Measurements from ENCODE around the gene MRPL46.

Gene MRPL46

GRCh38 chr15:88431441-88431840 lies 35.7 kb downstream of the MRPL46 start:
- FAIRE-seq (no peak), DNase-seq (ENCODE audit: insufficient read length, low spot score) (no peak)
- TF ChIP-seq POU2F2 (IDR thresholded peaks at IDR 0.05; ENCODE audit: low read depth, low read length) (no peak), TAF1 (IDR thresholded peaks at IDR 0.05; ENCODE audit: low read depth, low read length) (no peak), SPI1 (IDR thresholded peaks at IDR 0.05; ENCODE audit: low read depth, low read length) (no peak), PAX5 (IDR thresholded peaks at IDR 0.05; ENCODE audit: insufficient read depth, low read length, severe bottlenecking) (no peak), POLR2AphosphoS5 (IDR thresholded peaks at IDR 0.05; ENCODE audit: low read depth, low read length) (no peak), POLR2A (IDR thresholded peaks at IDR 0.05; ENCODE audit: low read depth, low read length) (no peak)

- FAIRE-seq (no peak), DNase-seq (ENCODE audit: insufficient read length, low spot score) (no peak)
- TF ChIP-seq SPI1 (IDR thresholded peaks at IDR 0.05; ENCODE audit: low read depth, low read length) (no peak), POU2F2 (IDR thresholded peaks at IDR 0.05; ENCODE audit: low read depth, low read length) (no peak)
Observed at GRCh38 chr15:88430051-88430450, 37.1 kb downstream of the MRPL46 start.

GRCh38 chr15:88428805-88429605 lies 38.2 kb downstream of the MRPL46 start:
- TF ChIP-seq POLR2A (IDR thresholded peaks at IDR 0.05; ENCODE audit: low read depth, low read length) (no peak), PAX5 (IDR thresholded peaks at IDR 0.05; ENCODE audit: insufficient read depth, low read length, severe bottlenecking) (no peak), POLR2AphosphoS5 (IDR thresholded peaks at IDR 0.05; ENCODE audit: low read depth, low read length) (no peak), TAF1 (IDR thresholded peaks at IDR 0.05; ENCODE audit: low read depth, low read length) (no peak), POU2F2 (IDR thresholded peaks at IDR 0.05; ENCODE audit: low read depth, low read length) (no peak), SPI1 (IDR thresholded peaks at IDR 0.05; ENCODE audit: low read depth, low read length) (no peak)
- DNase-seq (ENCODE audit: insufficient read length, low spot score) (no peak), FAIRE-seq (no peak)

- no peak for DNase-seq (ENCODE audit: insufficient read length, low spot score)
- TF ChIP-seq SPI1 (IDR thresholded peaks at IDR 0.05; ENCODE audit: low read depth, low read length) (no peak), POLR2A (IDR thresholded peaks at IDR 0.05; ENCODE audit: low read depth, low read length) (no peak), TAF1 (IDR thresholded peaks at IDR 0.05; ENCODE audit: low read depth, low read length) (no peak), POU2F2 (IDR thresholded peaks at IDR 0.05; ENCODE audit: low read depth, low read length) (no peak), POLR2AphosphoS5 (IDR thresholded peaks at IDR 0.05; ENCODE audit: low read depth, low read length) (no peak), PAX5 (IDR thresholded peaks at IDR 0.05; ENCODE audit: insufficient read depth, low read length, severe bottlenecking) (no peak)
- FAIRE-seq: no peak
Observed at GRCh38 chr15:88428053-88428452, 39.1 kb downstream of the MRPL46 start.

- DNase-seq (ENCODE audit: insufficient read length, low spot score) (no peak), FAIRE-seq (no peak)
- TF ChIP-seq TAF1 (IDR thresholded peaks at IDR 0.05; ENCODE audit: low read depth, low read length) (no peak), POLR2AphosphoS5 (IDR thresholded peaks at IDR 0.05; ENCODE audit: low read depth, low read length) (no peak), PAX5 (IDR thresholded peaks at IDR 0.05; ENCODE audit: insufficient read depth, low read length, severe bottlenecking) (no peak), POU2F2 (IDR thresholded peaks at IDR 0.05; ENCODE audit: low read depth, low read length) (no peak), POLR2A (IDR thresholded peaks at IDR 0.05; ENCODE audit: low read depth, low read length) (no peak), SPI1 (IDR thresholded peaks at IDR 0.05; ENCODE audit: low read depth, low read length) (no peak)
Observed at GRCh38 chr15:88426304-88426703, 40.9 kb downstream of the MRPL46 start.

GRCh38 chr15:88423331-88423730 lies 43.9 kb downstream of the MRPL46 start:
- no peak for DNase-seq (ENCODE audit: insufficient read length, low spot score)
- no peak for FAIRE-seq
- TF ChIP-seq TAF1 (IDR thresholded peaks at IDR 0.05; ENCODE audit: low read depth, low read length) (no peak), POLR2A (IDR thresholded peaks at IDR 0.05; ENCODE audit: low read depth, low read length) (no peak), POLR2AphosphoS5 (IDR thresholded peaks at IDR 0.05; ENCODE audit: low read depth, low read length) (no peak), POU2F2 (IDR thresholded peaks at IDR 0.05; ENCODE audit: low read depth, low read length) (no peak), PAX5 (IDR thresholded peaks at IDR 0.05; ENCODE audit: insufficient read depth, low read length, severe bottlenecking) (no peak), SPI1 (IDR thresholded peaks at IDR 0.05; ENCODE audit: low read depth, low read length) (no peak)

- no peak for TF ChIP-seq POU2F2 (IDR thresholded peaks at IDR 0.05; ENCODE audit: low read depth, low read length)
- no peak for TF ChIP-seq SPI1 (IDR thresholded peaks at IDR 0.05; ENCODE audit: low read depth, low read length)
- no peak for TF ChIP-seq PAX5 (IDR thresholded peaks at IDR 0.05; ENCODE audit: insufficient read depth, low read length, severe bottlenecking)
- TF ChIP-seq TAF1 (IDR thresholded peaks at IDR 0.05; ENCODE audit: low read depth, low read length): no peak
- no peak for TF ChIP-seq POLR2AphosphoS5 (IDR thresholded peaks at IDR 0.05; ENCODE audit: low read depth, low read length)
- no peak for TF ChIP-seq POLR2A (IDR thresholded peaks at IDR 0.05; ENCODE audit: low read depth, low read length)
- DNase-seq (ENCODE audit: insufficient read length, low spot score) (no peak), FAIRE-seq (no peak)
Observed at GRCh38 chr15:88419830-88420229, 47.4 kb downstream of the MRPL46 start.
